OCI-LY7 (cell line): ENCODE data around the gene ATL2. TPM values are rescaled to one million over a fixed set of nuclear protein-coding genes. Genes with fewer than 3 reads are reported as not detected.
"Not testable (repeated sequence)": the region's sequence is repeated elsewhere in the genome, so short reads cannot be mapped to it uniquely, and the experiment has no call there.

Source experiments
- BruUV-seq: library from RNA; stranded (reverse); fragments of 400-500 nt; replicated peaks from 2 replicates; lab custom pipeline; 2021; lab: Mats Ljungman, UMichigan
- CTCF ChIA-PET: fragments of 300-600 bp; sonication (Branson Sonifier 250); formaldehyde crosslinking; loops from one replicate; lab custom pipeline; 2022; ENCODE audit warnings: antibody characterized with exemption; ENCODE audit not compliant: unreplicated experiment; lab: Charles Lee
- POLR2A ChIA-PET: fragments of 300-600 bp; sonication (Branson Sonifier 250); formaldehyde crosslinking; loops from one replicate; lab custom pipeline; 2022; ENCODE audit warnings: antibody characterized with exemption; lab: Charles Lee
- DNase-seq: peaks from one replicate; pipeline ENCODE4 v3.0.0-alpha.2; 2015; ENCODE audit warnings: low spot score
- H2AFZ ChIP-seq: fragments of 200-600 bp; sonication (generic), shearing (Covaris generic); 2 replicates; pipeline ENCODE4 v1.6.1; 2014; ENCODE audit warnings: mild to moderate bottlenecking, antibody characterized with exemption, low read length, moderate library complexity
- H3K27ac ChIP-seq: fragments of 200-600 bp; sonication (generic); 2 replicates; pipeline ENCODE4 v1.5.1; 2014; ENCODE audit warnings: mixed run types, low read depth, mild to moderate bottlenecking, moderate library complexity, low read length, inconsistent platforms; ENCODE audit not compliant: poor library complexity, severe bottlenecking
- H3K36me3 ChIP-seq: fragments of 200-600 bp; sonication (generic); 2 replicates; pipeline ENCODE4 v1.6.1; 2014; ENCODE audit warnings: mild to moderate bottlenecking, antibody characterized with exemption, low read length, moderate library complexity, mixed read lengths; ENCODE audit not compliant: insufficient read depth
- H3K4me1 ChIP-seq: fragments of 200-600 bp; sonication (generic); 2 replicates; pipeline ENCODE4 v1.5.1; 2014; ENCODE audit warnings: mild to moderate bottlenecking, low read length; ENCODE audit not compliant: insufficient read depth, poor library complexity, severe bottlenecking
- H3K4me2 ChIP-seq: fragments of 200-600 bp; sonication (generic); 2 replicates; pipeline ENCODE4 v1.6.1; 2014; ENCODE audit warnings: mild to moderate bottlenecking, low read length
- H3K4me3 ChIP-seq: fragments of 200-600 bp; sonication (generic); 2 replicates; pipeline ENCODE4 v1.5.1; 2014; ENCODE audit warnings: mild to moderate bottlenecking, low read depth, low read length; ENCODE audit not compliant: poor library complexity, severe bottlenecking
- H3K79me2 ChIP-seq: fragments of 200-600 bp; sonication (generic); 2 replicates; pipeline ENCODE4 v1.6.1; 2016; ENCODE audit warnings: low read depth, mild to moderate bottlenecking, low read length, moderate library complexity, mixed read lengths; ENCODE audit not compliant: insufficient read depth
- H3K9me2 ChIP-seq: fragments of 200-600 bp; sonication (generic); 2 replicates; pipeline ENCODE4 v1.6.1; 2016; ENCODE audit warnings: mild to moderate bottlenecking, low read length, mixed read lengths; ENCODE audit not compliant: insufficient read depth
- H3K9me3 ChIP-seq: fragments of 200-600 bp; sonication (generic); 2 replicates; pipeline ENCODE4 v1.6.1; 2014; ENCODE audit warnings: mild to moderate bottlenecking, mixed run types, low read length, mixed read lengths
- H4K20me1 ChIP-seq: fragments of 200-600 bp; sonication (generic); 2 replicates; pipeline ENCODE4 v1.6.1; 2014; ENCODE audit warnings: mild to moderate bottlenecking, antibody characterized with exemption, low read length, moderate library complexity, mixed read lengths; ENCODE audit not compliant: insufficient read depth
- CTCF ChIP-seq: fragments of 200-600 bp; sonication (generic); conservative IDR thresholded peaks from 2 replicates; pipeline ENCODE4 v1.5.1; 2014; ENCODE audit warnings: mild to moderate bottlenecking, antibody characterized with exemption, low read length, moderate library complexity, mixed read lengths
- EZH2phosphoT487 ChIP-seq: fragments of 200-600 bp; sonication (generic); IDR thresholded peaks from 2 replicates; pipeline ENCODE4 v1.6.1; 2018; ENCODE audit warnings: low read depth, borderline replicate concordance, mild to moderate bottlenecking, mixed run types, antibody characterized with exemption, low read length, moderate library complexity, mixed read lengths
- intact Hi-C: fragments of 100-400 bp; cut with micrococcal nuclease; formaldehyde crosslinking; loops from one replicate; pipeline ENCODE4 v1.10.0; 2022; ENCODE audit not compliant: unreplicated experiment
- total RNA-seq, 2 experiments: library from RNA; depleted of rRNA in 1 of 2; stranded (reverse); fragments of >200 nt in 1 of 2; shearing (Covaris generic) in 1 of 2; gene quantifications; 2 replicates each; pipeline ENCODE4 v1.2.3, GENCODE V29; 2014 to 2022

Gene ATL2
- total RNA-seq, 2 experiments from 2014 or later: 135 to 142 TPM

- CTCF ChIA-PET: no interaction called here
- TF ChIP-seq EZH2phosphoT487 (no peak), CTCF (no peak)
- POLR2A ChIA-PET: interaction anchor here (0.6 kb wide), 1 partner anchor 247 kb away, joined by 4 read pairs; no protein-coding TSS in a partner anchor
- intact Hi-C loops: no loop called here
- no peak for DNase-seq
- H3K79me2 ChIP-seq: no peaks in the 10 kb centered on the region
- H3K36me3 ChIP-seq: no peaks in the 10 kb centered on the region
- no peaks in the 10 kb centered on the region for H4K20me1 ChIP-seq
- no peaks in the 10 kb centered on the region for H3K9me3 ChIP-seq
- no peaks in the 10 kb centered on the region for H3K4me1 ChIP-seq
- H3K9me2 ChIP-seq: no peaks in the 10 kb centered on the region
- H3K4me2 ChIP-seq: no peak overlapping the region
- no TSS peak for BruUV-seq
- no peak overlapping the region for H2AFZ ChIP-seq
- no peak overlapping the region for H3K27ac ChIP-seq
- H3K4me3 ChIP-seq: no peak overlapping the region
Measured at GRCh38 chr2:38260469-38260868, 116.6 kb downstream of the ATL2 start.

- no peaks in the 10 kb centered on the region for H3K36me3 ChIP-seq
- intact Hi-C loops: no loop called here
Measured at GRCh38 chr2:38259311-38259710, 117.8 kb downstream of the ATL2 start.

GRCh38 chr2:38257680-38258079, 119.4 kb downstream of the ATL2 start:
- H4K20me1 ChIP-seq, H3K9me2 ChIP-seq, intact Hi-C loops, POLR2A ChIA-PET, H3K27ac ChIP-seq, DNase-seq, H3K79me2 ChIP-seq, CTCF ChIA-PET, BruUV-seq, H2AFZ ChIP-seq, H3K4me1 ChIP-seq, H3K36me3 ChIP-seq, H3K9me3 ChIP-seq, H3K4me3 ChIP-seq, H3K4me2 ChIP-seq: not testable (repeated sequence)

More at GRCh38 chr2:38259311-38259710, 117.8 kb downstream of the ATL2 start:
- H2AFZ ChIP-seq: no peak overlapping the region
- POLR2A ChIA-PET: interaction anchor here (0.6 to 0.7 kb wide), 2 partner anchors 13 to 50 kb away, joined by 4 to 8 read pairs; no protein-coding TSS in a partner anchor
- no peak overlapping the region for H3K4me2 ChIP-seq
- CTCF ChIA-PET: no interaction called here
- H4K20me1 ChIP-seq: no peaks in the 10 kb centered on the region
- no peak for DNase-seq
- no peaks in the 10 kb centered on the region for H3K9me3 ChIP-seq
- no peaks in the 10 kb centered on the region for H3K9me2 ChIP-seq
- H3K79me2 ChIP-seq: no peaks in the 10 kb centered on the region
- no peaks in the 10 kb centered on the region for H3K4me1 ChIP-seq
- no peak overlapping the region for H3K4me3 ChIP-seq
- no TSS peak for BruUV-seq
- no peak overlapping the region for H3K27ac ChIP-seq
- TF ChIP-seq CTCF (no peak), EZH2phosphoT487 (no peak)
